UCSD-AML1 (cell line): Measurements from ENCODE around the gene HLCS.

Source experiments
- DNase-seq: peaks from one replicate; lab custom pipeline; 2025; ENCODE audit not compliant: unreplicated experiment; lab: John Stamatoyannopoulos, UW

The HLCS gene

GRCh38 chr21:36915696-36916245 is 50.7 kb downstream of the HLCS start:
- no peak for DNase-seq

- DNase-seq: no peak
These were observed 51.3 kb downstream of the HLCS start for GRCh38 chr21:36915014-36915695.

DNA sequence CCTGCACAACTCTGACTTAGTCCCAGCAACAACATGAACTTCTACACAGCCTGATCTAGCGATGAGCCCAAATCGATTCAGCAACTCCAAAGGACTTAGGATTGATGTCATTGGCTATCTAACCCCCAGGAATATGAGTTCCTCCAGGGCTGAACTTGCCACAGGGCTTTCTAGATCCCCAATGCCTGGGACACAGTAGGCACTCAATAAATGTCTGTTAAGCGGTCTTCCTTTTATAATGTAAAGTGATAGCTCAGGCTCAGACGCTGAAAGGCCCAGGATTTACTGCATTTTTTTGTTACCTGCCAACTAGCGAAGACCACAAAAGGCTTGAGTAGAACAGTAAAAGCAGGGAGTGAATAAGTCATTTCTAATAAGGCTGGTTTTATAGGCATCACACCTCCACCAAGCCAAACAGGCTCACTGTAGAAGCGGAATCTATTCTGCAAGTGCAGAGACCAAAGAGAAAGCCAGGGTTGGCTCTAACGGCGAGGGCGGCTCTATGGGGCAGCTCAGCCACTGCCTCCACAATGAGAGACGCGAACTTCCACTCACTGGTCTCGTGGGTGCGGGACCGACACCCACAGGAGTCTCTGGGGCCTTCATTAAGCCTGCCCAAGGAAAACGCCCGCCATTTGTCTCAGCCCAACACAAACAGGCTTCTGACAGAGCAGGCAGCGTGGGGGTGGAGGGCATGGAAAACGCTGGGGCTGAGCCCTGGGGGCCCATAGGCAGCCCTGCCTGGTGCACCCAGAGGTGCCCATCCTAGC is 52.0 kb downstream of the HLCS start:
- no peak for DNase-seq

- no peak for DNase-seq
These were observed 53.0 kb downstream of the HLCS start for GRCh38 chr21:36913247-36914169.

- DNase-seq: no peak
These were observed 55.7 kb downstream of the HLCS start for GRCh38 chr21:36910581-36911307.

DNA sequence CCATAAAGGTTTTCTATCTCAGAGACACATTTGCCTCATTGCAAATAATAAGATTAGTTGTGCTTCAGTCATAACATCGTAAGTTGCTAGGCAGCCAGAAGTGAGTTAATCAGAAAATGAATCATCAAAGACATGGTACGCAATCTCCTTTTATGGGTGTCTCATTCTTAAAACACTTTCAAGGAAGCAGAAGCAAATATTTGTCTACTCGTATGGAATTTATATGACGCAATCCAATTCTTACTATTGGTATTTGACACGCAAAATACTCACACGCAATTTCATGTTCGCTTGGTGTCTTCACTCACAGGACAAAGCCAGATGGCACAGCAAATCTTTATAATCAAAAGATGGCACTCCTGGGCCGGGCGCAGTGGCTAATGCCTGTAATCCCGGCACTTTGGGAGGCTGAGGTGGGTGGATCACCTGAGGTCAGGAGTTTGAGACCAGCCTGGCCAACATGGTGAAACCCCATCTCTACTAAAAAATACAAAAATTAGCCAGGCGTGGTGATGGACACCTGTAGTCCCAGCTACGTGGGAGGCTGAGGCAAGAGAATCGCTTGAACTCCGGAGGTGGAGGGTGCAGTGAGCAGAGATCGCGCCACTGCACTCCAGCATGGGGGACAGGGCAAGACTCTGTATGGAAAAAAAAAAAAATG is 56.4 kb downstream of the HLCS start:
- no peak for DNase-seq

- DNase-seq: no peak
These were observed 57.0 kb downstream of the HLCS start for GRCh38 chr21:36909423-36909822.

- DNase-seq: no peak
These were observed 58.1 kb downstream of the HLCS start for GRCh38 chr21:36908260-36908908.

- DNase-seq: no peak
These were observed 62.3 kb downstream of the HLCS start for GRCh38 chr21:36904093-36904666.

DNA sequence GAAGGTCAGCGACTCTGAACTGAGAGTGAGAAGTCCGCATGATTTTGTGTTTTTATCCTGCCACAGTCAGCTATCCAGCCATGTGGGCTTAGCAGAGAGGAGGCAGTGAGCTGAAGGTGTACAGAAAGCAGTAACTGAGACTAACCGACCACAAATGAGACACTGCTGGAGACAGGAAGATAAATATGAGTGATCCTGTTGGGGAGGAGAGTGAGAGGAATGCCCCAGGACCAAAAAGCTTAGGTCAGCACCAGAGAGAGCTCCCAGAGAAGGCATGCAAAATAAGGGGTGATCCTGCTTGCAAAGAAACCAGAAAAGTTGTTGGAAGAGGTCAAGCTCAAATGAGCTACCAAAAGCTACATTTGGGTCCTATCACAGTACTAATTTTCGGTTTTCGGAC is 63.7 kb downstream of the HLCS start:
- DNase-seq: no peak

DNA sequence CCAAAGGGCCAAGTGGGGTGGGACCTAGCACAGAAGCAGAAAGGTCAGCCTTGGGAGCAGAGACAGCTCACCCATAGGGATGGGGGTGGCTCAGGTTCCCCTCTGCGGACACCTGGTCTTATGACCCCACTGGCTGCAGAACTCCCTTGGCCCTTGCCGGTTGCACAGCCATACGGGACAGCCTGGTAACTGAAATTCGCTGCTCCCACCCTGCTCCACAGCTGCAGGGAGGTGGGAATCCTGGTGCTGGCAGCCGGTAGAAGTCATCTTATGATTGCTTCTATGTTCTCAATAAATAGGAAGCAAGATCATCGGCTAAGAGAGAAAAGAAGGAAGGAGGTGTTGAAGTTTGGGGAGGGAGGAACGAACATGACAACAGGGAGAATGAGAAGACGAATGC is 64.1 kb downstream of the HLCS start:
- DNase-seq: no peak

- no peak for DNase-seq
These were observed 64.9 kb downstream of the HLCS start for GRCh38 chr21:36901575-36901974.

DNA sequence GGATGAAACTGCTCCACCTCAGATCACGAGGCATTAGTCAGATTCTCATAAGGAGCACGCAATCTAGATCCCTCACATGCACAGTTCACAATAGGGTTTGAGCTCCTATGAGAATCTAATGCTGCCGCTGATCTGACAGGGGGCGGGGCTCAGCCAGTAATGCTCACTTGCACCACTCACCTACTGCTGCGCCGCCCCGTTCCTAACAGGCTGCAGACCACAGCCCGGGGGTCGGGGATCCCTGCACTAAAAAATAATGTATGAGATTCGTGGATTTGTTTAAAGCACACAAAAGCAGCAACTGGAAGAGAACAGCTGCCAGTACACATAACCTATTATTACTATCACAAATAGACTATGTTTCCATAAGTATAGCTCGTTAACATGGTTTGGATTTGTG is 72.9 kb downstream of the HLCS start:
- no peak for DNase-seq

- no peak for DNase-seq
These were observed 74.3 kb downstream of the HLCS start for GRCh38 chr21:36892201-36892600.

- DNase-seq: no peak
These were observed 74.8 kb downstream of the HLCS start for GRCh38 chr21:36891692-36892091.

DNA sequence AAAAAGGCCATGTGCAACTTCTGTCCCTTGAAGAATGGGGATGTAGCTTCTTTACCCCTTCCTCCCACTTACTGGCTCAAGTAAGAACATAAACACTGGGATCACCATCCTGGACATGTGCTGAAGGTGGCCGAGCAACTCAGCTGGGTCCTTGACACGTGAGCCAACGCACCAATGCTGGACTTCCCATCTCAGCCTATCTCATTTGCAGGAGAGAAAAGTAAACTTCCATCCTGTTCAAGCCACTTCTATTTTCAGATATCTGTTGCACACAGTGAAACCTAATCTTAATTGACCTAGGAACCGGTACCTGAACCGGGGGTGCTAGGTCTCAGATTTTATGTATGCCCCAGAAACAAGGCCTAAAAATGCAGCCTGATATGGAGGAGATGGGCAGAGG is 75.3 kb downstream of the HLCS start:
- no peak for DNase-seq

GRCh38 chr21:36890086-36890485 is 76.4 kb downstream of the HLCS start:
- DNase-seq: no peak

- DNase-seq: no peak
These were observed 77.1 kb downstream of the HLCS start for GRCh38 chr21:36889401-36889800.

DNA sequence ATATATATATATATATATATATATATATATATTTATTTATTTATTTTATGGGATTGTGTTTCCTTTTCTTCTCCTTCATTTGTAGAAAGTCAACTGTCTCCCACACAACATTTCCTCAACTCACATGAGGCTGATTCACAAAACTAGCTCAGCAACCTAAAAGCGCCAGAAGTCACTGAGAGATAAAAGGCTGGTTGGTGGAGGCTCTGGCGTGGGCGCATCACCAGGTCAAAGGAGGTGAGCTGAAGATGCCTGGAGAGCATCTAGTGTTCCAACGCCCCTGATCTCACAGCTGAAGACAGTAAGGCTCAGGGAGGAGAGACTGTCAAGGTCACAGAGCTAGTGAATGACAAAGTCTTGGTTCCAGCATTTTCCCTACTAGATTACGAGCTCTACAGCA is 78.0 kb downstream of the HLCS start:
- DNase-seq: no peak
